Thoracic aorta (tissue), 2 donors: Measurements from ENCODE around the gene GPHA2. TPM values are rescaled to one million over a fixed set of nuclear protein-coding genes. Genes with fewer than 3 reads are reported as not detected.

Experiments
- ATAC-seq: fragments of 150-250 bp; one replicate; pipeline ENCODE4 v1.8.0; 2017; ENCODE audit warnings: low read depth; ENCODE audit not compliant: insufficient number of reproducible peaks, low FRiP score
- DNase-seq: peaks from one replicate; pipeline ENCODE4 v3.0.0-alpha.2; 2020; ENCODE audit warnings: low spot score
- H3K27ac ChIP-seq, 2 donors: fragments of 200-600 bp; sonication (generic); 1 replicate in 1 of 2; 2 replicates in 1 of 2; pipeline ENCODE4 v1.5.1; 2016; ENCODE audit warnings: mild to moderate bottlenecking in 2 of 2, moderate library complexity in 2 of 2
- H3K27me3 ChIP-seq: fragments of 200-600 bp; sonication (generic); replicated peaks from 2 replicates; pipeline ENCODE4 v1.6.0; 2016; ENCODE audit warnings: mild to moderate bottlenecking; ENCODE audit not compliant: insufficient read depth
- H3K36me3 ChIP-seq: fragments of 200-600 bp; sonication (generic); one replicate; pipeline ENCODE4 v1.5.1; 2016
- H3K4me1 ChIP-seq, 2 donors: fragments of 200-600 bp; sonication (generic); 1 replicate in 1 of 2; 2 replicates in 1 of 2; pipeline versions ENCODE4 v1.5.1 to v1.6.0; 2016; ENCODE audit warnings: low read depth in 2 of 2, mild to moderate bottlenecking in 1 of 2; ENCODE audit not compliant: control insufficient read depth in 1 of 2
- H3K4me3 ChIP-seq: fragments of 200-600 bp; sonication (generic); 2 replicates; pipeline ENCODE4 v1.5.1; 2016; ENCODE audit warnings: mild to moderate bottlenecking
- H3K9me3 ChIP-seq: fragments of 200-600 bp; sonication (generic); 2 replicates; pipeline ENCODE4 v1.5.1; 2016
- CTCF ChIP-seq: fragments of 200-600 bp; sonication (generic); IDR thresholded peaks from one replicate; pipeline ENCODE4 v1.5.1; 2019; ENCODE audit warnings: antibody characterized with exemption
- total RNA-seq, 2 donors: library from RNA; depleted of rRNA; stranded (reverse); fragments of >200 nt; gene quantifications; one replicate each; pipeline versions ENCODE4 v1.1.0 to v1.2.3, GENCODE V29; 2016

Gene GPHA2
- total RNA-seq, 2 donors from 2014 or later = not detected

- Histone ChIP-seq H3K4me1 (peaks cover 0 to 7% of the 10 kb centered on the region in 2 donors), H3K27me3 (no peaks in the 10 kb centered on the region), H3K9me3 (no peaks in the 10 kb centered on the region), H3K4me3 (no peak overlapping the region), H3K27ac (no peak overlapping the region), H3K36me3 (peaks cover 35% of the 10 kb centered on the region)
- no peak for TF ChIP-seq CTCF
- no peak for DNase-seq
- no peak for ATAC-seq
These were observed 873 bp downstream of the GPHA2 start for GRCh38 chr11:64934682-64935358.

GRCh38 chr11:64933935-64934681 lies 1.6 kb downstream of the GPHA2 start:
- Histone ChIP-seq H3K36me3 (peaks cover 42% of the 10 kb centered on the region), H3K4me1 (no peaks in the 10 kb centered on the region), H3K9me3 (no peaks in the 10 kb centered on the region), H3K4me3 (no peak overlapping the region), H3K27ac (no peak overlapping the region), H3K27me3 (no peaks in the 10 kb centered on the region)
- no peak for TF ChIP-seq CTCF
- ATAC-seq = no peak
- no peak for DNase-seq

- ATAC-seq (no peak), DNase-seq (no peak)
- no peak for TF ChIP-seq CTCF
- peaks cover 48% of the 10 kb centered on the region for H3K36me3 ChIP-seq
- no peak overlapping the region for H3K27ac ChIP-seq
- no peak overlapping the region for H3K4me3 ChIP-seq
- no peaks in the 10 kb centered on the region for H3K27me3 ChIP-seq
- H3K4me1 ChIP-seq = no peaks in the 10 kb centered on the region
- H3K9me3 ChIP-seq = no peaks in the 10 kb centered on the region
These were observed 2.3 kb downstream of the GPHA2 start for GRCh38 chr11:64933213-64933934.

GRCh38 chr11:64932324-64932723 lies 3.4 kb downstream of the GPHA2 start:
- Histone ChIP-seq H3K4me3 (no peak overlapping the region), H3K27me3 (no peaks in the 10 kb centered on the region), H3K36me3 (peaks cover 57% of the 10 kb centered on the region), H3K27ac (no peak overlapping the region), H3K4me1 (no peaks in the 10 kb centered on the region), H3K9me3 (no peaks in the 10 kb centered on the region)
- ATAC-seq = no peak
- TF ChIP-seq CTCF = no peak
- DNase-seq = no peak

- Histone ChIP-seq H3K4me1 (peaks cover 2 to 4% of the 10 kb centered on the region in 2 donors), H3K36me3 (peaks cover 63% of the 10 kb centered on the region), H3K27me3 (no peaks in the 10 kb centered on the region), H3K9me3 (no peaks in the 10 kb centered on the region), H3K4me3 (no peak overlapping the region), H3K27ac (no peak overlapping the region)
- DNase-seq (no peak), ATAC-seq (no peak)
- no peak for TF ChIP-seq CTCF
These were observed 4.4 kb downstream of the GPHA2 start for GRCh38 chr11:64931290-64931689.
